Testis (tissue), 2 donors: ENCODE results near the gene OR5L1.

Experiments
- CTCF ChIP-seq, 3 experiments: fragments of 450-650 bp in 2 of 3; fragments of 200-600 bp in 1 of 3; sonication (generic) in 1 of 3; IDR thresholded peaks; one replicate each; pipeline ENCODE4 v1.5.1; 2016 to 2019; ENCODE audit warnings: antibody characterized with exemption in 3 of 3, mild to moderate bottlenecking in 2 of 3, moderate library complexity in 1 of 3
- POLR2A ChIP-seq: fragments of 450-650 bp; IDR thresholded peaks from one replicate; pipeline ENCODE4 v1.6.1; 2017; ENCODE audit warnings: antibody characterized with exemption, mild to moderate bottlenecking, moderate library complexity

DNA sequence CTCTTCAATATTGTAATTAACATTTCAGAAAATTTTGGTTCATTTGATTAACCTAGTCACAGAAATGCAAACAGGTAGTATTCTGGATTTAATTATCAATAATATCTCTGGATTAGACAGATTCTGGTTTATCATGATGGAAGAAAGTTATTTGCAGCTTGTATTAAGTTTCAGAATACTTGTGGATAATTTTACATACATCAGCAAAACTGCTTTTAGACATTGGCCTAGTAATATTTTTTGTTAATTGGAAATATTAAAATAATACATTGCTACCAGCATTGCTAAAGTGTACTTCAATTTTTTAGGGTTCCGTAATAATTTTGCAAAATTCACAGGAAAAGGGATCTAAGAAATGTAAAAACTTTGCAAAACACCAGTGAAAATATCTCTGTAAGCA, 19.6 kb upstream of the OR5L1 start:
- no peak for TF ChIP-seq CTCF (IDR thresholded peaks at IDR 0.05)
- TF ChIP-seq POLR2A: no peak
